HEK293 (cell line): Measurements from ENCODE around the gene SNX33.
A peak's percentile ranks its signal among the peaks of the same experiment; 100 is the strongest.

Experiments
- FEZF1 ChIP-seq: fragments of 450-650 bp; formaldehyde crosslinking; IDR thresholded peaks from 2 replicates; pipeline ENCODE4 v1.5.1; 2016; ENCODE audit warnings: missing biosample characterization, missing genetic modification characterization
- GLIS2 ChIP-seq: fragments of 450-650 bp; formaldehyde crosslinking; IDR thresholded peaks from 2 replicates; pipeline ENCODE4 v1.5.1; 2016; ENCODE audit warnings: missing biosample characterization, missing genetic modification characterization
- KLF1 ChIP-seq: fragments of 450-650 bp; formaldehyde crosslinking; IDR thresholded peaks from 2 replicates; pipeline ENCODE4 v1.5.1; 2016; ENCODE audit warnings: missing biosample characterization, missing genetic modification characterization
- SCRT2 ChIP-seq: fragments of 450-650 bp; formaldehyde crosslinking; IDR thresholded peaks from 2 replicates; pipeline ENCODE4 v1.5.1; 2016; ENCODE audit warnings: missing biosample characterization, missing genetic modification characterization
- TSHZ1 ChIP-seq: fragments of 450-650 bp; formaldehyde crosslinking; IDR thresholded peaks from 2 replicates; pipeline ENCODE4 v1.5.1; 2016; ENCODE audit warnings: missing biosample characterization, missing genetic modification characterization, borderline replicate concordance
- ZBTB44 ChIP-seq: fragments of 450-650 bp; IDR thresholded peaks from 2 replicates; pipeline ENCODE4 v1.5.1; 2018; ENCODE audit warnings: missing biosample characterization, mild to moderate bottlenecking, missing genetic modification characterization
- ZNF133 ChIP-seq: fragments of 450-650 bp; formaldehyde crosslinking; IDR thresholded peaks from 2 replicates; pipeline ENCODE4 v1.5.1; 2016; ENCODE audit warnings: missing biosample characterization, missing genetic modification characterization
- ZNF223 ChIP-seq: fragments of 450-650 bp; formaldehyde crosslinking; IDR thresholded peaks from 2 replicates; pipeline ENCODE4 v1.5.1; 2016; ENCODE audit warnings: missing biosample characterization, missing genetic modification characterization
- ZNF24 ChIP-seq: fragments of 450-650 bp; formaldehyde crosslinking; IDR thresholded peaks from 2 replicates; pipeline ENCODE4 v1.5.1; 2016; ENCODE audit warnings: missing biosample characterization, missing genetic modification characterization
- ZNF335 ChIP-seq: fragments of 450-650 bp; formaldehyde crosslinking; conservative IDR thresholded peaks from 2 replicates; pipeline ENCODE4 v1.5.1; 2016; ENCODE audit warnings: missing biosample characterization, missing genetic modification characterization
- ZNF394 ChIP-seq: fragments of 450-650 bp; formaldehyde crosslinking; IDR thresholded peaks from 2 replicates; pipeline ENCODE4 v1.5.1; 2016; ENCODE audit warnings: missing biosample characterization, missing genetic modification characterization, mild to moderate bottlenecking, moderate library complexity, borderline replicate concordance
- ZNF423 ChIP-seq: fragments of 450-650 bp; formaldehyde crosslinking; IDR thresholded peaks from 2 replicates; pipeline ENCODE4 v1.5.1; 2016; ENCODE audit warnings: missing biosample characterization, missing genetic modification characterization
- ZNF623 ChIP-seq: fragments of 450-650 bp; formaldehyde crosslinking; IDR thresholded peaks from 2 replicates; pipeline ENCODE4 v1.5.1; 2016; ENCODE audit warnings: missing biosample characterization, missing genetic modification characterization
- ZNF692 ChIP-seq: fragments of 450-650 bp; formaldehyde crosslinking; IDR thresholded peaks from 2 replicates; pipeline ENCODE4 v1.5.1; 2016; ENCODE audit warnings: missing biosample characterization, missing genetic modification characterization
- ZNF776 ChIP-seq: fragments of 450-650 bp; formaldehyde crosslinking; IDR thresholded peaks from 2 replicates; pipeline ENCODE4 v1.5.0; 2017; ENCODE audit warnings: missing biosample characterization, missing genetic modification characterization, borderline replicate concordance
- ZSCAN18 ChIP-seq: fragments of 450-650 bp; formaldehyde crosslinking; IDR thresholded peaks from 2 replicates; pipeline ENCODE4 v1.5.1; 2016; ENCODE audit warnings: missing biosample characterization, missing genetic modification characterization
- ZSCAN23 ChIP-seq: fragments of 450-650 bp; formaldehyde crosslinking; IDR thresholded peaks from 2 replicates; pipeline ENCODE4 v1.5.1; 2016; ENCODE audit warnings: missing biosample characterization, missing genetic modification characterization
- TF ChIP-seq, protein P1 (sequence below): fragments of 450-650 bp; formaldehyde crosslinking; IDR thresholded peaks from 2 replicates; pipeline ENCODE4 v1.5.1; 2016; ENCODE audit warnings: missing biosample characterization, missing genetic modification characterization
- TF ChIP-seq, protein P2 (sequence below): fragments of 450-650 bp; formaldehyde crosslinking; IDR thresholded peaks from 2 replicates; pipeline ENCODE4 v1.5.1; 2016; ENCODE audit warnings: missing biosample characterization, missing genetic modification characterization

The SNX33 gene

DNA sequence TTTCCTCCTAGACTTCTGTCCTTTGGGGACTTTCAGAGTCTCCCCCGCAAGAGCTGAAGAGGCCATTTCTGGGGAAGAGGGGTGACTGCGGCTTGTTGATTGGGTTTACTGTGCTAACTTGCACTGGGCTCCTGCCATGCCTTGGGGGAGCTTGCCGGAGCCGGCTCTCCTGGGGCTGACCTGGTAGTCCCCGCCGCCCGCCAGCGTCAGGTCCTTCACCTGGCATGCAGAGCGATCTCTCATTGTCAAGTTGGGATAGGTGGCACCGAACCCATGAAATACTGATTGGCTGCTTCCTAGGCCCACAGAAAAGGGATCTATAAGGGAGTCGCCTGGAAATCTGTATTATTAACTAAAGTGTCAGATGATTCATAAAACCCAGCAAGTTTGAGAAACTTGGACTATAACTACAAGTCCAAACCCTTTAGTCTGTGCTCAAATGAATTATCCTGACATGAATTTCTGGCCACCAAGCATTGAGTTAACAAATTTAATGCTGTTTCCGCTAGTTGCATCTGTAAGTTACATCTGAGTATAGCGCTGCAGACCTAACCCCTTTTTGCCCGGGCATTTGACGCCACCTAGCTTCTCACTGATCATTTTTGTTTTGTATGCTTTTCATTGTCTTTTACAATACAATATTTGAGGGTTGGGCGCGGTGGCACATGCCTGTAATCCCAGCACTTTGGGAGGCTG, 7.1 kb upstream of the SNX33 start (continued):
- 0 out of 2 replicates have a peak, but pooled peaks have one; percentile 10 for TF ChIP-seq ZNF24 (tag by site-specific recombination)
- TF ChIP-seq ZNF223 (tag by site-specific recombination) = peak; percentile 9; the same call in 1 of the 2 replicates
- no peak for TF ChIP-seq ZNF133 (tag by site-specific recombination)
- TF ChIP-seq GLIS2 (tag by site-specific recombination) = peak; percentile 81
- no peak for TF ChIP-seq ZNF623 (tag by site-specific recombination)
- peak; percentile 34; the same call in 1 of the 2 replicates for TF ChIP-seq ZNF394 (tag by site-specific recombination)
- peak; percentile 36; the same call in 1 of the 2 replicates for TF ChIP-seq ZBTB44 (tag by site-specific recombination)
- no peak for TF ChIP-seq KLF1 (tag by site-specific recombination)
- TF ChIP-seq, protein P1, sequence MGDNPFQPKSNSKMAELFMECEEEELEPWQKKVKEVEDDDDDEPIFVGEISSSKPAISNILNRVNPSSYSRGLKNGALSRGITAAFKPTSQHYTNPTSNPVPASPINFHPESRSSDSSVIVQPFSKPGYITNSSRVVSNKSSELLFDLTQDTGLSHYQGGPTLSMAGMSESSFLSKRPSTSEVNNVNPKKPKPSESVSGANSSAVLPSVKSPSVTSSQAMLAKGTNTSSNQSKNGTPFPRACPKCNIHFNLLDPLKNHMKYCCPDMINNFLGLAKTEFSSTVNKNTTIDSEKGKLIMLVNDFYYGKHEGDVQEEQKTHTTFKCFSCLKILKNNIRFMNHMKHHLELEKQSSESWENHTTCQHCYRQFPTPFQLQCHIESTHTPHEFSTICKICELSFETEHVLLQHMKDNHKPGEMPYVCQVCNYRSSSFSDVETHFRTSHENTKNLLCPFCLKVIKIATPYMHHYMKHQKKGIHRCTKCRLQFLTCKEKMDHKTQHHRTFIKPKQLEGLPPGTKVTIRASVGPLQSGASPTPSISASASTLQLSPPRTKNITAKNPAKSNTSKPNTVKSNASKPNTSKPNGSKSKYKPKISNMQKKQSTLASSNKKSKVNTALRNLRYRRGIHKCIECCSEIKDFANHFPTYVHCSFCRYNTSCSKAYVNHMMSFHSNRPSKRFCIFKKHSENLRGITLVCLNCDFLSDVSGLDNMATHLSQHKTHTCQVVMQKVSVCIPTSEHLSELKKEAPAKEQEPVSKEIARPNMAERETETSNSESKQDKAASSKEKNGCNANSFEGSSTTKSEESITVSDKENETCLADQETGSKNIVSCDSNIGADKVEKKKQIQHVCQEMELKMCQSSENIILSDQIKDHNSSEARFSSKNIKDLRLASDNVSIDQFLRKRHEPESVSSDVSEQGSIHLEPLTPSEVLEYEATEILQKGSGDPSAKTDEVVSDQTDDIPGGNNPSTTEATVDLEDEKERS (tag by site-specific recombination) = 0 out of 2 replicates have a peak, but pooled peaks have one; percentile 15
- TF ChIP-seq, protein P2, sequence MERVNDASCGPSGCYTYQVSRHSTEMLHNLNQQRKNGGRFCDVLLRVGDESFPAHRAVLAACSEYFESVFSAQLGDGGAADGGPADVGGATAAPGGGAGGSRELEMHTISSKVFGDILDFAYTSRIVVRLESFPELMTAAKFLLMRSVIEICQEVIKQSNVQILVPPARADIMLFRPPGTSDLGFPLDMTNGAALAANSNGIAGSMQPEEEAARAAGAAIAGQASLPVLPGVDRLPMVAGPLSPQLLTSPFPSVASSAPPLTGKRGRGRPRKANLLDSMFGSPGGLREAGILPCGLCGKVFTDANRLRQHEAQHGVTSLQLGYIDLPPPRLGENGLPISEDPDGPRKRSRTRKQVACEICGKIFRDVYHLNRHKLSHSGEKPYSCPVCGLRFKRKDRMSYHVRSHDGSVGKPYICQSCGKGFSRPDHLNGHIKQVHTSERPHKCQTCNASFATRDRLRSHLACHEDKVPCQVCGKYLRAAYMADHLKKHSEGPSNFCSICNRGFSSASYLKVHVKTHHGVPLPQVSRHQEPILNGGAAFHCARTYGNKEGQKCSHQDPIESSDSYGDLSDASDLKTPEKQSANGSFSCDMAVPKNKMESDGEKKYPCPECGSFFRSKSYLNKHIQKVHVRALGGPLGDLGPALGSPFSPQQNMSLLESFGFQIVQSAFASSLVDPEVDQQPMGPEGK (tag by site-specific recombination) = peak; percentile 47
- no peak for TF ChIP-seq ZNF692 (tag by site-specific recombination)
- no peak for TF ChIP-seq FEZF1 (tag by site-specific recombination)
- TF ChIP-seq ZSCAN18 (tag by site-specific recombination) = no peak
- peak; percentile 97 for TF ChIP-seq ZNF335 (tag by site-specific recombination)
- 0 out of 2 replicates have a peak, but pooled peaks have one; percentile 6 for TF ChIP-seq TSHZ1
- no peak for TF ChIP-seq ZNF776
- 0 out of 2 replicates have a peak, but pooled peaks have one; percentile 32 for TF ChIP-seq ZNF423 (tag by site-specific recombination)
- peak; percentile 32; the same call in 1 of the 2 replicates for TF ChIP-seq SCRT2 (tag by site-specific recombination)
- 0 out of 2 replicates have a peak, but pooled peaks have one; percentile 38 for TF ChIP-seq ZSCAN23 (tag by site-specific recombination)
